ENCODE results near the gene ADAMTSL3. TPM values are rescaled to one million over a fixed set of nuclear protein-coding genes. Genes with fewer than 3 reads are reported as not detected.
"Not testable (repeated sequence)": the region's sequence is repeated elsewhere in the genome, so short reads cannot be mapped to it uniquely, and the experiment has no call there.

Gene ADAMTSL3
- total RNA-seq, 1 donor, result 0.72 TPM

DNA sequence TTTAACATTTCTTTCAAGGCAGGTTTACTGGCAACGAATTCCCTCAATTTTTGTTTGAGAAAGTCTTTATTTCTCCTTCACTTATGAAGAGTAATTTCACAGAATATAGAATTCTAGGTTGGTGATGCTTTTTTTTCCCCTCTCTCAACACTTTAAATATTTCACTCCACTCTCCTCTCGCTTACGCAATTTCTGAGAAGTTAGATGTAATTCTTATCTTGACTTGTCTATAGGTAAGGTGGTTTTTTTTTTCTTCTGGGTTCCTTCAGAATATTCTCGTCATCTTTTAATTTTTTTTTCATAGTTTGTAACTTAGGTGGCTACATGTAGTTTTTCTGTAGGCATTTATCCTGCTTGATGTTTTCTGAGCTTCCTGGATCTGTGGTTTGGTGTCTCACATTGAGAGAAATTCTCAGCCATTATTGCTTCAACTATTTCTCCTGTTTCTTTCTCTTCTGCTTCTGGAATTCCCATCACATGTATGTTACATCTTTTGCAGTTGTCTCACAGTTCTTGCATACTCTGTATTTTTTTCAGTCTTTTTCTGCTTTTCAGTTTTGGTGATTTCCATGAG, 392.2 kb downstream of the ADAMTSL3 start:
- Histone ChIP-seq H2AFZ (ENCODE audit: low read length) (no peak overlapping the region), H3K36me3 (ENCODE audit: insufficient read depth, low read length) (no peaks in the 10 kb centered on the region), H3K27me3 (ENCODE audit: insufficient read depth, low read length) (no peaks in the 10 kb centered on the region), H3K4me3 (ENCODE audit: insufficient read depth, low read length) (no peak overlapping the region), H3K9me3 (ENCODE audit: low read depth, low read length) (no peaks in the 10 kb centered on the region), H3K4me2 (ENCODE audit: insufficient read depth, low read length) (no peak overlapping the region), H3K27ac (ENCODE audit: low read depth, low read length) (no peak overlapping the region), H3K79me2 (ENCODE audit: insufficient read depth, low read length) (no peaks in the 10 kb centered on the region), H3K4me1 (ENCODE audit: insufficient read depth, low read length) (no peaks in the 10 kb centered on the region), H4K20me1 (ENCODE audit: insufficient read depth, low read length) (no peaks in the 10 kb centered on the region)
- no peak for DNase-seq (ENCODE audit: insufficient read length, low spot score, missing footprints)
- TF ChIP-seq, protein P1, sequence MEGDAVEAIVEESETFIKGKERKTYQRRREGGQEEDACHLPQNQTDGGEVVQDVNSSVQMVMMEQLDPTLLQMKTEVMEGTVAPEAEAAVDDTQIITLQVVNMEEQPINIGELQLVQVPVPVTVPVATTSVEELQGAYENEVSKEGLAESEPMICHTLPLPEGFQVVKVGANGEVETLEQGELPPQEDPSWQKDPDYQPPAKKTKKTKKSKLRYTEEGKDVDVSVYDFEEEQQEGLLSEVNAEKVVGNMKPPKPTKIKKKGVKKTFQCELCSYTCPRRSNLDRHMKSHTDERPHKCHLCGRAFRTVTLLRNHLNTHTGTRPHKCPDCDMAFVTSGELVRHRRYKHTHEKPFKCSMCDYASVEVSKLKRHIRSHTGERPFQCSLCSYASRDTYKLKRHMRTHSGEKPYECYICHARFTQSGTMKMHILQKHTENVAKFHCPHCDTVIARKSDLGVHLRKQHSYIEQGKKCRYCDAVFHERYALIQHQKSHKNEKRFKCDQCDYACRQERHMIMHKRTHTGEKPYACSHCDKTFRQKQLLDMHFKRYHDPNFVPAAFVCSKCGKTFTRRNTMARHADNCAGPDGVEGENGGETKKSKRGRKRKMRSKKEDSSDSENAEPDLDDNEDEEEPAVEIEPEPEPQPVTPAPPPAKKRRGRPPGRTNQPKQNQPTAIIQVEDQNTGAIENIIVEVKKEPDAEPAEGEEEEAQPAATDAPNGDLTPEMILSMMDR (IDR thresholded peaks at IDR 0.05; ENCODE audit: extremely low read depth, low read depth, low read length), result no peak

DNA sequence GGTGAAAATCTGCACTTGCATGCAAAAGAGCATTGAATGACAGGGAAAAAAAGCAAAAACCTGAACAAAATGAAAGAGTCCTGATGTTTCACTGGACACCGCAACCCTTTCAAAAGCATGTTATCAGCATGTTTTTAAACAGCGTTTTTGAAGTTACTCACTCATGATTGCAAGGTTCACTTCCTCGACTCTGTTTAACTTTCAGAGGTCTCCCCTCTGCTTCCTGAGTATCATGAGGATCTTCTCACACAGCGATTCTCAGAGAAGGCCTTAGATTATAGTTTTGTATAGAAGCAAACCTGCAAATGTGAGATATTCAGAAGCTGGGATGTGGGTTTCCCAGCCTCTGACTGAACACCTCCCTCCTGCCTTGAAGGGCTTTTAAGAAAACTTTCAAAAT, 395.6 kb downstream of the ADAMTSL3 start:
- not testable (repeated sequence) for H3K4me1 ChIP-seq (ENCODE audit: insufficient read depth, low read length); H3K9me3 ChIP-seq (ENCODE audit: low read depth, low read length); H4K20me1 ChIP-seq (ENCODE audit: insufficient read depth, low read length); H3K27ac ChIP-seq (ENCODE audit: low read depth, low read length); DNase-seq (ENCODE audit: insufficient read length, low spot score, missing footprints); H3K36me3 ChIP-seq (ENCODE audit: insufficient read depth, low read length); H3K4me2 ChIP-seq (ENCODE audit: insufficient read depth, low read length); H2AFZ ChIP-seq (ENCODE audit: low read length); H3K4me3 ChIP-seq (ENCODE audit: insufficient read depth, low read length); H3K79me2 ChIP-seq (ENCODE audit: insufficient read depth, low read length); H3K27me3 ChIP-seq (ENCODE audit: insufficient read depth, low read length)

DNA sequence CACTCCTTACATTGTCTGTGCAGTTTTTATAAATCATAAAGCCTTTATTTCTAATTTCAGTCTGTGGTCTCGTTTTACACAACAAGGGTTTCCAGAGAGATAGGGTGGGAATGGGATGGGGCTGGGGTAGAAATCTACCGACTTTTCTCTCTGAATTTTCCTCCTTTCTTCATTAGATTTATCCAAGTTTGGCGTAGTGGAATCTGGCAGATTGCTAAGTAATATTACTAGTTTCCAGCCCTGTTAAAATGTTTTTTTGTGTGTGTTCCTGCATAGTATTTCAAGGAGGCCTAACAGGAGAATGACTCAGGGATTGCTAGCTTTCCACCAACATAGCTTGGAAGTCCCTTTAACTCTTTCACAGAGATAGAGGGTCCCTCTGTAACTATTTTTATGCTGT, 396.2 kb downstream of the ADAMTSL3 start:
- Histone ChIP-seq H3K4me2 (ENCODE audit: insufficient read depth, low read length) (no peak overlapping the region), H3K27ac (ENCODE audit: low read depth, low read length) (no peak overlapping the region), H4K20me1 (ENCODE audit: insufficient read depth, low read length) (no peaks in the 10 kb centered on the region), H3K36me3 (ENCODE audit: insufficient read depth, low read length) (no peaks in the 10 kb centered on the region), H3K4me3 (ENCODE audit: insufficient read depth, low read length) (no peak overlapping the region), H3K9me3 (ENCODE audit: low read depth, low read length) (no peaks in the 10 kb centered on the region), H3K79me2 (ENCODE audit: insufficient read depth, low read length) (no peaks in the 10 kb centered on the region), H3K4me1 (ENCODE audit: insufficient read depth, low read length) (no peaks in the 10 kb centered on the region), H3K27me3 (ENCODE audit: insufficient read depth, low read length) (no peaks in the 10 kb centered on the region), H2AFZ (ENCODE audit: low read length) (no peak overlapping the region)
- DNase-seq (ENCODE audit: insufficient read length, low spot score, missing footprints), result no peak
- TF ChIP-seq, protein P1 (IDR thresholded peaks at IDR 0.05; ENCODE audit: extremely low read depth, low read depth, low read length), result no peak

DNA sequence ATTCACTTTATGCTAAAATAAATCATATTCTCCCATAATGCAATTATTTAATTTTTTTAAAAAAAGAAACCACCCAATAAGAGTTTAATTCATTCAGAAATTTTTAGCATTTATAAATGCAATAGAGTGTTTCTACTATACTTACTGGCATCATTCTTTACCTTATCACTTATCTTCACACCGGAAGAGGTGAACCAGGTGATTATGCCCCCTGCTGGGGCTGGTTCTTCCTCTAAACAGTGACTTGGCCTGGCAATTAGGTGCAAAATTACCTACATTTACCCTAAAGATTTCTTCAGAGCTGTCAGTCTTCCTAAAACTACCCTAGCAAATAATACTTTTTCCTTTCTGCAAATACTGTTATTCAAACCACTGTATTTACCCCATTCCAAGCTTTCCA, 397.2 kb downstream of the ADAMTSL3 start:
- H3K4me3 ChIP-seq (ENCODE audit: insufficient read depth, low read length); DNase-seq (ENCODE audit: insufficient read length, low spot score, missing footprints); H3K79me2 ChIP-seq (ENCODE audit: insufficient read depth, low read length); H3K36me3 ChIP-seq (ENCODE audit: insufficient read depth, low read length); H3K9me3 ChIP-seq (ENCODE audit: low read depth, low read length); H3K27me3 ChIP-seq (ENCODE audit: insufficient read depth, low read length); H3K4me1 ChIP-seq (ENCODE audit: insufficient read depth, low read length); H4K20me1 ChIP-seq (ENCODE audit: insufficient read depth, low read length); H3K27ac ChIP-seq (ENCODE audit: low read depth, low read length); H2AFZ ChIP-seq (ENCODE audit: low read length); H3K4me2 ChIP-seq (ENCODE audit: insufficient read depth, low read length): not testable (repeated sequence)

DNA sequence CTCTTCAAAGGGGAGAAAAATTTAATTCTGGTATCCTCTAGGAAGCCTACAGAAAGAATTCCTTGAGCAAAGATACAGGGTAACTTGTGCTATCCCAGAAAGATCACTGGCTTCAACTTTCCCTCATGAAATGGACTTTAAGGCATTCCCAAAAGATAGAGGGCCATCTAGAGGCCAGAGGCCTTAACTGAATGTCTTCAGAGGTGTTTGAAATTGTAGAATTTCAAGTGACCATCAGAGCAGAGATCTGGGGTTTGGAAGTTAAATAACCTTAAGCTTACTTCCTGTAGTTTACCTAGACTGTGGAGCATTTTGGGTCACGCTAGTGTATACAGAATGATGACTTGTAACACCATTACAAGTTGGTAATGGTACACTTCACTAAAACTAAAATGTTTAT, 400.6 kb downstream of the ADAMTSL3 start:
- H3K27ac ChIP-seq (ENCODE audit: low read depth, low read length); H4K20me1 ChIP-seq (ENCODE audit: insufficient read depth, low read length); H3K27me3 ChIP-seq (ENCODE audit: insufficient read depth, low read length); H3K4me2 ChIP-seq (ENCODE audit: insufficient read depth, low read length); H2AFZ ChIP-seq (ENCODE audit: low read length); H3K9me3 ChIP-seq (ENCODE audit: low read depth, low read length); DNase-seq (ENCODE audit: insufficient read length, low spot score, missing footprints); H3K4me3 ChIP-seq (ENCODE audit: insufficient read depth, low read length); H3K36me3 ChIP-seq (ENCODE audit: insufficient read depth, low read length); H3K4me1 ChIP-seq (ENCODE audit: insufficient read depth, low read length); H3K79me2 ChIP-seq (ENCODE audit: insufficient read depth, low read length): not testable (repeated sequence)
